Lower leg skin (tissue), 4 donors: ENCODE measurements around the gene AUTS2. TPM values are rescaled to one million over a fixed set of nuclear protein-coding genes. Genes with fewer than 3 reads are reported as not detected.

Experiments used
- DNase-seq, 2 donors: peaks; one replicate each; pipeline ENCODE4 v3.0.0-alpha.2; 2019; ENCODE audit warnings: low spot score in 2 of 2
- H3K4me3 ChIP-seq: fragments of 200-600 bp; sonication (generic); 2 replicates; pipeline ENCODE4 v1.5.1; 2017; ENCODE audit warnings: mild to moderate bottlenecking, low read depth; ENCODE audit not compliant: poor library complexity, severe bottlenecking
- POLR2A ChIP-seq, 2 donors: fragments of 450-650 bp; IDR thresholded peaks; one replicate each; pipeline ENCODE4 v1.6.1; 2016 to 2017; ENCODE audit warnings: antibody characterized with exemption in 2 of 2, mild to moderate bottlenecking in 1 of 2, moderate library complexity in 1 of 2
- WGBS, 2 donors: methylation state at CpG; one replicate each; pipeline ENCODE4 v1.1.5; 2018; 5-methylcytosine and 5-hydroxymethylcytosine counted together
- intact Hi-C: fragments of 100-400 bp; cut with DNase I; formaldehyde crosslinking; loops from one replicate; pipeline ENCODE4 v1.15.0; 2023; ENCODE audit warnings: low total_unique reads
- total RNA-seq, 4 donors: library from RNA; depleted of rRNA; stranded (reverse); fragments of >200 nt; gene quantifications; one replicate each; pipeline ENCODE4 v1.1.0, GENCODE V29; 2016
- TF ChIP-seq, protein P1 (sequence below), 3 donors: fragments of 450-650 bp; IDR thresholded peaks; one replicate each; pipeline ENCODE4 v1.5.1; 2016; ENCODE audit warnings: antibody characterized with exemption in 3 of 3, mild to moderate bottlenecking in 3 of 3, moderate library complexity in 2 of 3

Gene AUTS2
- total RNA-seq, 4 donors from 2014 or later, result 30.8 to 41.9 (median 40.5) TPM

DNA sequence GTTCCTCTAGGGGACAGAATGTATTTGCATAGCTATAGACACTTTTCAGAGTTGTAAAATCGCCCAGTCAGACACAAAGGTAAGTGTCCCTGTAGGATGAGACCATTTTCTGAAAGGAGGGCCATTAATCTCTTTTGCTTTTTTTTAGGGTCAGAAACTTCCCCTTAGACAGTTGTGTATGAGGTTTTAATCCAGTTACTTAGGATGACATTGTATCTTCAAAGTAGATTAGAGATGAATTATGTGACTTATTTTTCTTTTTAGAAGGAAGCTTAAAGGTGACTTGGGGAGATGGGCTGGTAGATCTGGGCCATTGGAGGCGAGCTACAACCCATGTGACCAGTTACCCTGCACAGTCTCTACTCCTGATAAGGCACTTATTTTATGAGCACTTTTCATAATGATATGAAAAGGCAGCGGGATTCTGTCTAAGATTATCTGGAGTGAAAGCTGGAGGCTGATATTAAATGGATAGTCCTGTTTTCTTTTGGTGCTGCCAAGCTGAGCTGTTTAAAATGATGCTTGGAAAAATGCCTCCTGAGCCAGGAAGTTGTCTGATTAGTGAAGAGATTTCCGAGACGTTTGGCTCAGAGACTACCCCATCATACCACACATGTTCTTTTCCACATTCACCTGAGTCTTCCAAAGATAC lies 264.3 kb downstream of the AUTS2 start:
- intact Hi-C loops, result no loop called here
- TF ChIP-seq POLR2A (IDR thresholded peaks at IDR 0.05), result no peak
- TF ChIP-seq, protein P1, sequence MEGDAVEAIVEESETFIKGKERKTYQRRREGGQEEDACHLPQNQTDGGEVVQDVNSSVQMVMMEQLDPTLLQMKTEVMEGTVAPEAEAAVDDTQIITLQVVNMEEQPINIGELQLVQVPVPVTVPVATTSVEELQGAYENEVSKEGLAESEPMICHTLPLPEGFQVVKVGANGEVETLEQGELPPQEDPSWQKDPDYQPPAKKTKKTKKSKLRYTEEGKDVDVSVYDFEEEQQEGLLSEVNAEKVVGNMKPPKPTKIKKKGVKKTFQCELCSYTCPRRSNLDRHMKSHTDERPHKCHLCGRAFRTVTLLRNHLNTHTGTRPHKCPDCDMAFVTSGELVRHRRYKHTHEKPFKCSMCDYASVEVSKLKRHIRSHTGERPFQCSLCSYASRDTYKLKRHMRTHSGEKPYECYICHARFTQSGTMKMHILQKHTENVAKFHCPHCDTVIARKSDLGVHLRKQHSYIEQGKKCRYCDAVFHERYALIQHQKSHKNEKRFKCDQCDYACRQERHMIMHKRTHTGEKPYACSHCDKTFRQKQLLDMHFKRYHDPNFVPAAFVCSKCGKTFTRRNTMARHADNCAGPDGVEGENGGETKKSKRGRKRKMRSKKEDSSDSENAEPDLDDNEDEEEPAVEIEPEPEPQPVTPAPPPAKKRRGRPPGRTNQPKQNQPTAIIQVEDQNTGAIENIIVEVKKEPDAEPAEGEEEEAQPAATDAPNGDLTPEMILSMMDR (IDR thresholded peaks at IDR 0.05), result no peak
- DNase-seq, result no peak
- 56 to 58% methylated on average over 5 of the region's 5 CpGs for WGBS, 2 donors
- no peak overlapping the region for H3K4me3 ChIP-seq

DNA sequence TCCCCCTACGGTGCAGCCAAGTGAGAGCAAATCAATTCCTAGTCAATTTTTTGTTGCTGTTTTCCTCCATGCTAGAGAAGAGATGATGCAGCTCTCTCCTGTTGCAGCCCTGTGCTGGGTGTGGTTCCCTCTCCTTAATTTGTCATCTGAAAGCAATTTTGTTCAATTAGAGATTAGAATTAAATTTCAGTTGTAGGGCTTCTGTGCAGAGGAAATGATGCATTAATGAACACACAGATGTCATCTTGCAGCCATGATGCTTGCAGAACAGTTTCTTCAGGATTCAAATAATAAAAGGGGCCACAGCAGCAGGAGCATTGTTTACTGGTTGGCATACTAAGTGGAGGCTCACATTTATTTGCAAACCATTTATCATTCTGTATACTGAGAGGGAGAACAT lies 266.0 kb downstream of the AUTS2 start:
- 42 to 43% methylated on average over 1 of the region's 1 CpG for WGBS, 2 donors
- no peak overlapping the region for H3K4me3 ChIP-seq
- DNase-seq, result no peak
- no peak for TF ChIP-seq POLR2A (IDR thresholded peaks at IDR 0.05)
- TF ChIP-seq, protein P1 (IDR thresholded peaks at IDR 0.05), result no peak
- intact Hi-C loops, result no loop called here

DNA sequence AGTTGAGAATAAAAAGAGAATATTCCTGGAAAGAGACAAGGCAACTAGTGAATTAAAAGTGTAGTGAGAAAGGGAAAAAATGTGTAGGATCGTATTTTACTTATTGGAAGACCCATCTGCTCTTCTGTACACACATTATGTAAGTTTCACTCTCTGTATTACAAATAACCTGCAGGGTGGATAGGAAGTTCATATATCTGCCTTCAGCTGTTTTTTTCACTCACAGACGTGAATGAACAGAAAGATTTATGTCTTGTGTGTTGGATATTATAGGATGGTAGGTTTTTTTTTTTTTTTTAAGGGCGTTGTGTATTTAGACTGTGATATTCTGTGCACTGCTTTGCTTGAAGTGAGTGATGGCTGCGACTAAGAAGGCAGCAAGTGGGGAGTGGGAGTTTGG lies 266.5 kb downstream of the AUTS2 start:
- WGBS, 2 donors, result 56 to 58% methylated on average over 4 of the region's 4 CpGs
- TF ChIP-seq POLR2A (IDR thresholded peaks at IDR 0.05), result no peak
- TF ChIP-seq, protein P1 (IDR thresholded peaks at IDR 0.05), result no peak
- intact Hi-C loops, result no loop called here
- DNase-seq, result no peak
- no peak overlapping the region for H3K4me3 ChIP-seq

DNA sequence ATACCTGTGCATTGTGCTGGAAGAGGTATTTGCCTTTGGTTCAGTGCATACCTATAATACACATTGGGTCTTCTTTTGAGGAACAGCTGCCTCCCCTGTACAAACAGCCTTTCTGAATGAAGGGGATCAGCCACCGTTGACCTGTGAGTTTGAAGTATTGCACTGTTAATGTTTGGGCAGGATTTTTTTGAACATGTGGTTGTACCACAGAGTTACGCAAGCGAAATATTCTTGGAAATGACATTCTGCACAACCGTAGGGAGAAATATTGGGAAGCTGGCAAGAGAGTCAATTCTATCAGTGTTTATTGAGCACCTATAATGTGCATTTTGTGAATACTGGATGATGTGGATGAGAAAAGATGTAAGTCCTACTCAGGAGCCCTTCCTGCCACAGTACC lies 270.6 kb downstream of the AUTS2 start:
- DNase-seq, result no peak
- intact Hi-C loops, result no loop called here
- no peak overlapping the region for H3K4me3 ChIP-seq
- WGBS, 2 donors, result 82 to 89% methylated on average over 4 of the region's 4 CpGs
- TF ChIP-seq, protein P1 (IDR thresholded peaks at IDR 0.05), result no peak
- no peak for TF ChIP-seq POLR2A (IDR thresholded peaks at IDR 0.05)

DNA sequence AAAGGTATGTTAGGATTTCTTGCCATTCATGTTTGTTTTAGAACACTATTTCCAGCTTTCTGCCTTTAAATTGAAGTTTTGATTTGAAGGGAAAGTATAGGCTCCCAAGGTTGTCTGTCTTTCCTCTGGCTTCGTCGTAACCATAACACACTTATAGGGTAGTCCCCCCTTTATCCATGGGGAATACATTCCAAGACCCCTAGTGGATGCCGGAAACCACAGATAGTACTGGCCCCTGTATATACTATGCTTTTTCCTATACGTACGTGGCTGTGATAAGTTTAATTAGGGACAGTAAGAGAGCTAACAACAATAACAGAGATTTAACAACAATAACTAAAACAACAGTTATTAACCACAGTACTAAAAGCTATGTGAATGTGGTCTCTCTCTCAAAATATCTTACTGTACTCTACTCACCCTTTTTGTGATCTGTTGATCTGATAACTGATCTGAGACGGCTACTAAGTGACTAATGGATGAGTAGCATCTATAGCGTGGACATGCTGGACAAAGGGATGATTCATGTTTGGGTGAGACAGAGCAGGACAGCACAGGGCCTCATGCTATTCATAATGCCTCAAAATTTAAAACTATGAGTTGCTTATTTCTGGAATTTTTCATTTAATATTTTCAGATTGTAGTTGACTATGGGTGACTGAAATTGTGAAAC lies 273.1 kb downstream of the AUTS2 start:
- 83 to 85% methylated on average over 7 of the region's 7 CpGs for WGBS, 2 donors
- DNase-seq, result no peak
- no peak overlapping the region for H3K4me3 ChIP-seq
- intact Hi-C loops, result loop anchor here (1.0 kb wide), 1 partner anchor 18 kb away; no protein-coding TSS in a partner anchor
- no peak for TF ChIP-seq POLR2A (IDR thresholded peaks at IDR 0.05)
- TF ChIP-seq, protein P1 (IDR thresholded peaks at IDR 0.05), result no peak
